ENCODE measurements around the gene RXFP2.
A peak's percentile ranks its signal among the peaks of the same experiment; 100 is the strongest.

RXFP2 gene

GRCh38 chr13:31815361-31816144 lies 76.2 kb downstream of the RXFP2 start:
- H3K9me2 ChIP-seq (replicated peaks; ENCODE audit: low read depth, low read length) = no peaks in the 10 kb centered on the region
- H3K27me3 ChIP-seq (ENCODE audit: insufficient read depth, low read length, poor library complexity, severe bottlenecking) = no peaks in the 10 kb centered on the region
- no peaks in the 10 kb centered on the region for H3K4me1 ChIP-seq (ENCODE audit: insufficient read depth, low read length, poor library complexity, severe bottlenecking)
- no peak overlapping the region for H3K4me3 ChIP-seq (ENCODE audit: low read length, poor library complexity, severe bottlenecking)
- no peak overlapping the region for H3K9ac ChIP-seq (ENCODE audit: low read depth, low read length, poor library complexity, severe bottlenecking)
- H4K20me1 ChIP-seq (ENCODE audit: insufficient read depth, low read length, poor library complexity, severe bottlenecking) = no peaks in the 10 kb centered on the region
- H3K9me3 ChIP-seq (ENCODE audit: insufficient read depth, low read depth, low read length) = peaks cover 22% of the 10 kb centered on the region; the same call in 1 of the 2 replicates
- no peak overlapping the region for H3K4me2 ChIP-seq (ENCODE audit: low read depth, low read length, poor library complexity, severe bottlenecking)
- no peak overlapping the region for H2AFZ ChIP-seq (ENCODE audit: low read length)
- H3K36me3 ChIP-seq (ENCODE audit: insufficient read depth, low read length) = 0 out of 2 replicates have a peak, but pooled peaks cover 2% of the 10 kb centered on the region
- H3F3A ChIP-seq (ENCODE audit: low read depth) = no peaks in the 10 kb centered on the region
- TF ChIP-seq EZH2phosphoT487 (IDR thresholded peaks at IDR 0.05; ENCODE audit: borderline replicate concordance) (no peak), CTCF (conservative IDR thresholded peaks at IDR 0.05; ENCODE audit: low read length) (no peak)
- no peaks in the 10 kb centered on the region for H3K79me2 ChIP-seq (ENCODE audit: insufficient read depth, low read length)

GRCh38 chr13:31818236-31818635 lies 78.9 kb downstream of the RXFP2 start:
- Histone ChIP-seq H3K27me3 (ENCODE audit: insufficient read depth, low read length, poor library complexity, severe bottlenecking) (no peaks in the 10 kb centered on the region), H3F3A (ENCODE audit: low read depth) (no peaks in the 10 kb centered on the region), H3K36me3 (ENCODE audit: insufficient read depth, low read length) (no peaks in the 10 kb centered on the region), H3K9ac (ENCODE audit: low read depth, low read length, poor library complexity, severe bottlenecking) (no peak overlapping the region), H3K4me2 (ENCODE audit: low read depth, low read length, poor library complexity, severe bottlenecking) (no peak overlapping the region), H3K79me2 (ENCODE audit: insufficient read depth, low read length) (no peaks in the 10 kb centered on the region), H3K4me1 (ENCODE audit: insufficient read depth, low read length, poor library complexity, severe bottlenecking) (no peaks in the 10 kb centered on the region), H4K20me1 (ENCODE audit: insufficient read depth, low read length, poor library complexity, severe bottlenecking) (no peaks in the 10 kb centered on the region), H2AFZ (ENCODE audit: low read length) (no peak overlapping the region), H3K9me3 (ENCODE audit: insufficient read depth, low read depth, low read length) (peaks cover 17% of the 10 kb centered on the region; the same call in 1 of the 2 replicates), H3K4me3 (ENCODE audit: low read length, poor library complexity, severe bottlenecking) (no peak overlapping the region), H3K9me2 (replicated peaks; ENCODE audit: low read depth, low read length) (no peaks in the 10 kb centered on the region)
- TF ChIP-seq EZH2phosphoT487 (IDR thresholded peaks at IDR 0.05; ENCODE audit: borderline replicate concordance) (no peak), CTCF (conservative IDR thresholded peaks at IDR 0.05; ENCODE audit: low read length) (no peak)

- Histone ChIP-seq H3K4me1 (ENCODE audit: insufficient read depth, low read length, poor library complexity, severe bottlenecking) (peaks cover 10% of the 10 kb centered on the region), H3K36me3 (ENCODE audit: insufficient read depth, low read length) (no peaks in the 10 kb centered on the region), H3K4me2 (ENCODE audit: low read depth, low read length, poor library complexity, severe bottlenecking) (no peak overlapping the region), H3F3A (ENCODE audit: low read depth) (no peaks in the 10 kb centered on the region), H2AFZ (ENCODE audit: low read length) (peak overlapping the region; percentile 85), H3K9ac (ENCODE audit: low read depth, low read length, poor library complexity, severe bottlenecking) (no peak overlapping the region), H3K79me2 (ENCODE audit: insufficient read depth, low read length) (no peaks in the 10 kb centered on the region), H3K4me3 (ENCODE audit: low read length, poor library complexity, severe bottlenecking) (no peak overlapping the region), H4K20me1 (ENCODE audit: insufficient read depth, low read length, poor library complexity, severe bottlenecking) (no peaks in the 10 kb centered on the region), H3K9me3 (ENCODE audit: insufficient read depth, low read depth, low read length) (no peaks in the 10 kb centered on the region), H3K9me2 (replicated peaks; ENCODE audit: low read depth, low read length) (no peaks in the 10 kb centered on the region), H3K27me3 (ENCODE audit: insufficient read depth, low read length, poor library complexity, severe bottlenecking) (no peaks in the 10 kb centered on the region)
- TF ChIP-seq EZH2phosphoT487 (IDR thresholded peaks at IDR 0.05; ENCODE audit: borderline replicate concordance) (no peak), CTCF (conservative IDR thresholded peaks at IDR 0.05; ENCODE audit: low read length) (peak; percentile 74)
These were observed 85.6 kb downstream of the RXFP2 start for GRCh38 chr13:31824705-31825517.

Data from Loucy (cell line).